ENCODE results near the gene EXOSC10. TPM values are rescaled to one million over a fixed set of nuclear protein-coding genes. Genes with fewer than 3 reads are reported as not detected.

EXOSC10 gene
- total RNA-seq, 2 experiments from 2014 or later, result 74.3 to 89.6 TPM

GRCh38 chr1:11061652-11062365 lies 37.9 kb downstream of the EXOSC10 start:
- ChIA-PET CTCF (interaction anchor here (0.6 to 5.3 kb wide), 4 partner anchors 25 to 1434 kb away, joined by 3 to 40 read pairs (median 4); no protein-coding TSS in a partner anchor), POLR2A (interaction anchor here (0.6 to 1.0 kb wide), 2 partner anchors 28 to 500 kb away, joined by 3 to 5 read pairs; no protein-coding TSS in a partner anchor)
- Mint-ChIP-seq H3K4me1 (peaks cover 41% of the 10 kb centered on the region), H3K4me3 (peak overlapping the region; percentile 17), H3K27me3 (no peaks in the 10 kb centered on the region), H3K27ac (peak overlapping the region; percentile 15), H3K9me3 (ENCODE audit: low read depth) (no peaks in the 10 kb centered on the region), H3K36me3 (ENCODE audit: low read depth) (peaks cover 52% of the 10 kb centered on the region)
- ATAC-seq (no peak), DNase-seq (no peak)
- intact Hi-C loops (cut with DNase I, micrococcal nuclease), result loop anchor here in 1 of 2 experiments (5.0 kb wide), 2 partner anchors 675 to 845 kb away; partner anchors contain the start of gene AGTRAP

DNA sequence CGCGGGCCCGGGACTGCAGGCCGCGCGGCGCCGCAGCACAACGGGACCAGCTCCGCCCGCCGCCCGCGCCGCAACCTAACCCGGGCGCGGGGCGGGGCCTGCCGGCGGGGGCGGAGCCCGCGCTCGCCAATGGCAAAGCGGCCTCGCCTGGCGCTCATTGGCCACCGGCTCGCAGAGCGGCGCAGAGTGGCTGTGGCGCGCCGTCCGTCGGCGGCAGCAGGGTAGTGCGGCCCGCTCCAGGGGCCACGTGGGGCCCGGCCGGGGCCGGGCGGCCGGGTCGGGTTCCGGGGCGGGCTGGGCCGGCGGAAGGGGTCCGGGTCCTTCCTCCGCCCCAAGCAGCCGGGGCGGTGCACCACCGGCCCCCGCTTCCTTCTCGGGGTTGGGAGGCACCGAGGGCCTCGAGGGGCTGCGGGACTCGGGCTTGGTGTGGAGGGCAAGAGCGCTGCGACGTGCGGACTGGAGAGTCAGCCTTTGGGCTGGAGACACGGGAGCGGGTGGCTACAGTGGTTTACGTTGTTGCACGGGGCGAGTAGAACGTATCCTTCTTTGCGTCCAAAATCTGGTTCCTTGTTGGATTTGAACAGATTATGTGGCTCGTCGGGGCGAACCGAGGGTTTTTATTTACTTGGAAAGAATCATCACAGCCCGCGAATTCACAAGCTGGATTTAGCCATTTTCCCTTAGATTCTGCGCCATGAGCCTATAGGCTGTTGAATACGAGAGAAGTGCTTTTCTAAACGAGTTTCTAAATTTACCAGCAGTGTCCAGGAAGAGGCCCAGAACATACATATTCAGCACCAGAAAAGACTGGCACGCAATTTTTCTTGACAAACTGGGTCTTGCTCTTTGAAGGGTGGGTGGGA lies 39.5 kb downstream of the EXOSC10 start, which contains the start of gene SRM:
TSS of gene SRM (minus strand) at position 51 of the 863 bp plus-strand sequence. CDS start 75 bp downstream, outside the sequence.
- Mint-ChIP-seq H3K27ac (peak within 1 kb of the TSS; percentile 94), H3K9me3 (ENCODE audit: low read depth) (no peaks in the 10 kb centered on the region), H3K4me3 (peak within 1 kb of the TSS; percentile 93), H3K36me3 (ENCODE audit: low read depth) (peaks cover 42% of the 10 kb centered on the region), H3K4me1 (peaks cover 41% of the 10 kb centered on the region), H3K27me3 (no peaks in the 10 kb centered on the region)
- DNase-seq, result peak; percentile 95
- peak; percentile 98 for ATAC-seq
- ChIA-PET POLR2A (interaction anchor here (0.5 to 0.6 kb wide), 2 partner anchors 11 to 195 kb away, joined by 3 read pairs; no protein-coding TSS in a partner anchor), CTCF (interaction anchor here (0.7 to 5.3 kb wide), 6 partner anchors 10 to 1228 kb away, joined by 3 to 40 read pairs (median 4); no protein-coding TSS in a partner anchor)
- intact Hi-C loops (cut with DNase I, micrococcal nuclease), result loop anchor here (1.0 to 5.0 kb wide), 12 partner anchors 13 to 1028 kb away; partner anchors contain the start of genes EXOSC10 (in 2 of the 2), AGTRAP (in 1 of the 2), CLCN6 (in 1 of the 2) and MAD2L2 (in 1 of the 2)

DNA sequence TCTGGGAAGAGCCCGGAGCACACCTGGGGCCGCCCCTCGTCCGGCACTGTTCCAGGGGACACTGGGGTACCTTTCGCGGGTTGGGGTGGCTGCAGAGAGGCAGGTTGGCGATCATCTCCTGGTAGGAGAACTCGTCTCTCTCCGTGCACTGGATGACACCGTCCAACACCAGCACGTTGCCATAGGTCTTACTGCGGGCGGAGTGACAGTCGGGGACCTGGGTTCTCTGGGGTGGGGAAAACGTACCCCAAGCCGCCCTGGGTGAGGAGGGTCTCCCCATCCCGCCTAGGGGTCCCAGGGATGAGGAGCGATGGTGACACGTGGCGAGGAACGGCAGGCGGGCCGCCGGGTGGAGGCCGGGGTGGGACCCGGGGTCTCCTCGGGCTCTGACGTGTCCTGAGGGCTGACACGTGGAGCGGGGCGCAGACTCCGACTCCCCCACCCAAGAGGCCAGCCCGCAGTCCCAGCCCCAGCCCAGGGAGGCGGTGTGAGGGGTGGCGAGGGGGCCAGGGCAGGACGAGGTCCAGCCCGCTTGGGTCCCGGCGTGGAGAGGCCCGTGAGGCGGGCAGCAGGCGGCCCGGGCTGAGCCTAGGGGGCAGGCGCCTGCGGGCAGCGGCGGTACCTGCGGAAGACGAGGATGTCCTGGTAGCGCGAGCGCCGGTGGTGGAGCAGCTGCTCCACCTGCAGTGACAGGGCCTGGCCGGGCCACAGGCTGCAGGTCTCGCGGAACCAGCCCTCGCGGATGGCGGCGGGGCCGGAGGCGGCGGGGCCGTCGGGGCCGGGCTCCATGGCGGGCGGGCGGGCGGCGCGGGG lies 40.3 kb downstream of the EXOSC10 start:
- Mint-ChIP-seq H3K36me3 (ENCODE audit: low read depth) (peaks cover 42% of the 10 kb centered on the region), H3K4me3 (peak overlapping the region; percentile 93), H3K4me1 (peaks cover 41% of the 10 kb centered on the region), H3K9me3 (ENCODE audit: low read depth) (no peaks in the 10 kb centered on the region), H3K27ac (peak overlapping the region; percentile 88), H3K27me3 (no peaks in the 10 kb centered on the region)
- intact Hi-C loops (cut with DNase I, micrococcal nuclease), result no loop called here
- ChIA-PET POLR2A (interaction anchor here (0.6 kb wide), 1 partner anchor 12 kb away, joined by 3 read pairs; no protein-coding TSS in a partner anchor), CTCF (interaction anchor here (0.6 to 5.3 kb wide), 4 partner anchors 13 to 764 kb away, joined by 3 to 40 read pairs (median 4); no protein-coding TSS in a partner anchor)
- DNase-seq (no peak), ATAC-seq (peak; percentile 5)

DNA sequence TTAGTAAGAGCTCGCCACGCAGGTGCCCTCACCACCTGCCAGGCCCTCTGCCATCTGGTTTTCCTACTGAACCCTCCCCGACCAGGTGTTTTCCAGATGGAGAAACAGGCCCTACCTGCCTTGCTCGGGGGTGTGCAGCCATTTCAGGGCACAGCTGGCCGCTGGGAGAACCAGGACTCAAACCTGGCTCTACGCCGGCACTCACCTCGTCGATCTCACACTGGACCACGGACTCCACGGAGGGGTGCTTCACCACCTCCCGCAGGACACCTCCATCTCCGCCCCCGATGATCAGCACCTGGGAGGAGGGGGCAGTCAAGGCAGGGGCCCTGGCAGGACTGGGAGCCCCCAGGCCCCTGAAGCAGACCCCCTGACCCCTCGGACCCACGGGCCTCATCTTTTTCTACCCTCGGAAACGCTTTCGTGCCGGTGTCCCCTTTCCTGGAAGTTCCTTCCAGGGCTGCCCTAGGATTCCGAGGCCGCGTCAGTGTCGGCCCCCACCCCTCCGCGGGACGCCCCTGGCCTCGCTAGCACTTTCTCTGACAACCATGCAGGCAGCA lies 41.0 kb downstream of the EXOSC10 start:
- peaks cover 40% of the 10 kb centered on the region for H3K36me3 Mint-ChIP-seq (ENCODE audit: low read depth)
- peak overlapping the region; percentile 88 for H3K27ac Mint-ChIP-seq
- ChIA-PET CTCF (interaction anchor here (0.6 to 3.4 kb wide), 4 partner anchors 21 to 765 kb away, joined by 3 to 17 read pairs (median 5); no protein-coding TSS in a partner anchor), POLR2A (interaction anchor here (0.6 kb wide), 1 partner anchor 660 kb away, joined by 4 read pairs; no protein-coding TSS in a partner anchor)
- intact Hi-C loops (cut with DNase I, micrococcal nuclease), result no loop called here
- peaks cover 41% of the 10 kb centered on the region for H3K4me1 Mint-ChIP-seq
- DNase-seq, result no peak
- no peak for ATAC-seq
- H3K27me3 Mint-ChIP-seq, result no peaks in the 10 kb centered on the region
- peak overlapping the region; percentile 93 for H3K4me3 Mint-ChIP-seq
- H3K9me3 Mint-ChIP-seq (ENCODE audit: low read depth), result no peaks in the 10 kb centered on the region

DNA sequence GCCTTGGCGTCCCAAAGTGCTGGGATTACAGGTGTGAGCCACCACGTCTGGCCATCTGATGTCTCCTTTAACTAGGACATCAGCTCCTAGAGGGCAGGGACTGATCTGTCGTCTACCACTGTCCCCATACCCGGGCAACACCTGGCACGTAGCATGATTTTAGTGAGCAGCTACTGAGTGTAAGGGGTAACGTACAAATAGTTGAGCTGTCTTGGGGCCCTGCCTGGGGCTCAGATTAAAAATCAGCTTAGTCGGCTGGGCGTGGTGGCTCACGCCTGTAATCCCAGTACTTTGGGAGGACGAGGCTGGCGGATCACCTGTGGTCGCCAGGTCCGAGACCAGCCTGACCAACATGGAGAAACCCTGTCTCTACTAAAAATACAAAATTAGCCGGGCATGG lies 41.6 kb downstream of the EXOSC10 start:
- no peak for DNase-seq
- ChIA-PET CTCF (interaction anchor here (0.7 to 3.4 kb wide), 3 partner anchors 20 to 50 kb away, joined by 4 to 17 read pairs (median 6); no protein-coding TSS in a partner anchor), POLR2A (no interaction called here)
- intact Hi-C loops (cut with DNase I, micrococcal nuclease), result no loop called here
- Mint-ChIP-seq H3K27me3 (no peaks in the 10 kb centered on the region), H3K4me3 (peak overlapping the region; percentile 93), H3K9me3 (ENCODE audit: low read depth) (no peaks in the 10 kb centered on the region), H3K36me3 (ENCODE audit: low read depth) (peaks cover 39% of the 10 kb centered on the region), H3K4me1 (peaks cover 37% of the 10 kb centered on the region), H3K27ac (no peak overlapping the region)
- no peak for ATAC-seq

DNA sequence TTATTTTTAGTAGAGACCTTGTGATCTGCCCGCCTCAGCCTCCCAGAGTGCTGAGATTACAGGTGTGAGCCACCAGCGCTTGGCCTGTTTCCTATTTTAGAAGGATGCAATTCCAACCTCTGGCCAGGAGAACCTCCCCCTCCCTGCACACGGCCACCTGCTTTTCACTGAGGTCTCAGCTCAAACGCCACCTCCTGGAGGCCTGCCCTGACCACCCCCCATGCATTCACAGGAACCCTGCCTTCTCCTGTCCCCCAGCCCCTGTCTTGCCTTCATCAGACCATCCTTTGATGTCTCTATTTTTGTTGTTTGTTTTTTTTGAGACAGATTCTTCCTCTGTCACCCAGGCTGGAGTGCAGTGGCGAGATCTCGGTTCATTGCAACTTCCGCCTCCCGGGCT lies 42.2 kb downstream of the EXOSC10 start:
- no peak for ATAC-seq
- no peak for DNase-seq
- peak overlapping the region; percentile 93 for H3K4me3 Mint-ChIP-seq
- peak overlapping the region; percentile 47 for H3K27ac Mint-ChIP-seq
- no peaks in the 10 kb centered on the region for H3K27me3 Mint-ChIP-seq
- H3K9me3 Mint-ChIP-seq (ENCODE audit: low read depth), result no peaks in the 10 kb centered on the region
- H3K4me1 Mint-ChIP-seq, result peaks cover 31% of the 10 kb centered on the region
- peaks cover 38% of the 10 kb centered on the region for H3K36me3 Mint-ChIP-seq (ENCODE audit: low read depth)
- ChIA-PET POLR2A (interaction anchor here (0.6 to 0.8 kb wide), 2 partner anchors 42 kb away, joined by 3 read pairs; partner anchors contain the start of gene EXOSC10), CTCF (interaction anchor here (0.8 to 3.4 kb wide), 3 partner anchors 20 to 65 kb away, joined by 4 to 17 read pairs (median 6); no protein-coding TSS in a partner anchor)
- intact Hi-C loops (cut with DNase I, micrococcal nuclease), result no loop called here

GRCh38 chr1:11056504-11056903 lies 43.2 kb downstream of the EXOSC10 start:
- POLR2A ChIA-PET, result interaction anchor here (0.6 kb wide), 1 partner anchor 1766 kb away, joined by 5 read pairs; no protein-coding TSS in a partner anchor
- intact Hi-C loops (cut with DNase I, micrococcal nuclease), result no loop called here
- ATAC-seq, result no peak

DNA sequence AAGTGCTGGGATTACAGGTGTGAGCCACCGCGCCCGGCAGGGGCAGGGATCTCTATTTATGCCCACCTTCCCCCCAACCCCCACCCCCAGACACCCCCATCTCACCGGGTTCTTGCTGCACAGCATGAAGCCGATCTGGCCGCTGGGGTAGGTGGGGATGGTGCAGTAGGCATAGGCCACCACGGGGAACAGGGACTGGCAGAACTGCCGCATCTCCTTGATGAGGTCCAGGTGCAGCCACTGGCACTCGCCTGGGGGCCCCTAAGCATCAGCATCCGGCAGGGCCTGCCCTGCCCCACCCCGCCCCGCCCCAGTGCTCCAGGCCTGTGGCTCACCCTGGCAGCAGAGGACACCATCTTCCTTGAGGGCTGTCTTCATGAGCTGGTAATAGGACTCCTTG lies 44.0 kb downstream of the EXOSC10 start:
- peaks cover 34% of the 10 kb centered on the region for H3K36me3 Mint-ChIP-seq (ENCODE audit: low read depth)
- intact Hi-C loops (cut with DNase I, micrococcal nuclease), result no loop called here
- H3K27ac Mint-ChIP-seq, result no peak overlapping the region
- ATAC-seq, result no peak
- peaks cover 18% of the 10 kb centered on the region for H3K4me1 Mint-ChIP-seq
- ChIA-PET POLR2A (interaction anchor here (0.6 kb wide), 1 partner anchor 1765 kb away, joined by 5 read pairs; no protein-coding TSS in a partner anchor), CTCF (interaction anchor here (3.4 kb wide), 1 partner anchor 18 kb away, joined by 17 read pairs; no protein-coding TSS in a partner anchor)
- no peak overlapping the region for H3K4me3 Mint-ChIP-seq
- H3K9me3 Mint-ChIP-seq (ENCODE audit: low read depth), result no peaks in the 10 kb centered on the region
- DNase-seq, result no peak
- H3K27me3 Mint-ChIP-seq, result no peaks in the 10 kb centered on the region

More at GRCh38 chr1:11056504-11056903, 43.2 kb downstream of the EXOSC10 start:
- no peaks in the 10 kb centered on the region for H3K27me3 Mint-ChIP-seq
- DNase-seq, result no peak
- CTCF ChIA-PET, result interaction anchor here (0.8 to 3.4 kb wide), 2 partner anchors 19 to 64 kb away, joined by 4 to 17 read pairs; no protein-coding TSS in a partner anchor
- peaks cover 38% of the 10 kb centered on the region for H3K36me3 Mint-ChIP-seq (ENCODE audit: low read depth)
- no peak overlapping the region for H3K4me3 Mint-ChIP-seq
- peaks cover 24% of the 10 kb centered on the region for H3K4me1 Mint-ChIP-seq
- no peak overlapping the region for H3K27ac Mint-ChIP-seq
- no peaks in the 10 kb centered on the region for H3K9me3 Mint-ChIP-seq (ENCODE audit: low read depth)

DNA sequence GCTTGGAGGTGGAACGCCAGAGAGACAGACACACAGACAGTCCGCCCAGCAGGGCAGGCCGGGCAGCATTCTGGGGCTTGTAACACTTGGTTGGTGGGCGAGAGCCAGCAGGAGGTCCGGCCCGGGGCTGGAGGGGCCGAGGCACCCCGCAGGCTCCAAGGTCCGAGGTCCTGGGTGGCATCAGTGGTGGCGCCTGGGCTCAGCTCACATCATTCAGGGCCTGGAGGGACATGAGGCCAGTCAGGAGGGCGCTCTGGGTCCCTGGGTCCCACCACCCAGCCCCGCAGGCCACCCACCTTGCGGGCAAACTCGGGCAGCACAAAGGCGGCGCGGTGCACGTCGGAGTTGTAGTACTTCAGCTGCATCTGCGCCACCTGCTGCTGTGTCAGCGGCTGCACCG lies 45.0 kb downstream of the EXOSC10 start:
- DNase-seq (no peak), ATAC-seq (no peak)
- Mint-ChIP-seq H3K36me3 (ENCODE audit: low read depth) (peaks cover 33% of the 10 kb centered on the region), H3K27ac (no peak overlapping the region), H3K4me3 (no peak overlapping the region), H3K9me3 (ENCODE audit: low read depth) (no peaks in the 10 kb centered on the region), H3K4me1 (peaks cover 16% of the 10 kb centered on the region), H3K27me3 (no peaks in the 10 kb centered on the region)
- intact Hi-C loops (cut with DNase I, micrococcal nuclease), result no loop called here
- ChIA-PET POLR2A (no interaction called here), CTCF (interaction anchor here (1.3 kb wide), 1 partner anchor 17 kb away, joined by 3 read pairs; no protein-coding TSS in a partner anchor)

- peaks cover 16% of the 10 kb centered on the region for H3K4me1 Mint-ChIP-seq
- DNase-seq (no peak), ATAC-seq (no peak)
- no peak overlapping the region for H3K4me3 Mint-ChIP-seq
- peaks cover 32% of the 10 kb centered on the region for H3K36me3 Mint-ChIP-seq (ENCODE audit: low read depth)
- H3K9me3 Mint-ChIP-seq (ENCODE audit: low read depth), result no peaks in the 10 kb centered on the region
- ChIA-PET CTCF (interaction anchor here (1.3 kb wide), 1 partner anchor 16 kb away, joined by 3 read pairs; no protein-coding TSS in a partner anchor), POLR2A (no interaction called here)
- intact Hi-C loops (cut with DNase I, micrococcal nuclease), result no loop called here
- H3K27ac Mint-ChIP-seq, result no peak overlapping the region
- no peaks in the 10 kb centered on the region for H3K27me3 Mint-ChIP-seq
These were observed 45.5 kb downstream of the EXOSC10 start for GRCh38 chr1:11054181-11054580.
